Peyer's patch (tissue), 4 donors: Measurements from ENCODE around the gene TATDN3. TPM values are rescaled to one million over a fixed set of nuclear protein-coding genes. Genes with fewer than 3 reads are reported as not detected.
A peak's percentile ranks its signal among the peaks of the same experiment; 100 is the strongest.
"Not testable (repeated sequence)": the region's sequence is repeated elsewhere in the genome, so short reads cannot be mapped to it uniquely, and the experiment has no call there.

Source experiments
- DNase-seq, 3 donors: peaks; one replicate each; pipeline ENCODE4 v3.0.0-alpha.2; 2017 to 2019
- H3K27ac ChIP-seq, 4 donors: fragments of 200-600 bp; sonication (generic); one replicate each; pipeline ENCODE4 v1.5.1; 2016 to 2019
- H3K27me3 ChIP-seq, 2 donors: fragments of 200-600 bp; sonication (generic); one replicate each; pipeline ENCODE4 v1.5.1; 2019
- H3K36me3 ChIP-seq, 3 donors: fragments of 200-600 bp; sonication (generic); one replicate each; pipeline ENCODE4 v1.5.1; 2016 to 2019
- H3K4me1 ChIP-seq, 4 donors: fragments of 200-600 bp; sonication (generic); one replicate each; pipeline ENCODE4 v1.5.1; 2016 to 2019
- H3K4me3 ChIP-seq, 4 donors: fragments of 200-600 bp; sonication (generic); 1 replicate in 3 of 4; 2 replicates in 1 of 4; pipeline ENCODE4 v1.5.1; 2016 to 2019; ENCODE audit warnings: mild to moderate bottlenecking in 1 of 4
- H3K9me3 ChIP-seq, 4 donors: fragments of 200-600 bp; sonication (generic); one replicate each; pipeline ENCODE4 v1.5.1; 2016 to 2019; ENCODE audit warnings: mild to moderate bottlenecking in 1 of 4
- POLR2A ChIP-seq, 2 donors: fragments of 450-650 bp; IDR thresholded peaks; one replicate each; pipeline ENCODE4 v1.5.1; 2017; ENCODE audit warnings: antibody characterized with exemption in 2 of 2, mild to moderate bottlenecking in 2 of 2, moderate library complexity in 2 of 2
- total RNA-seq, 4 donors: library from RNA; depleted of rRNA; stranded (reverse); fragments of >200 nt; gene quantifications; one replicate each; pipeline ENCODE4 v1.1.0, GENCODE V29; 2016
- TF ChIP-seq, protein P1 (sequence below), 6 experiments: fragments of 450-650 bp in 4 of 6; fragments of 200-600 bp in 2 of 6; sonication (generic) in 1 of 6; IDR thresholded peaks; one replicate each; pipeline ENCODE4 v1.5.1; 2017 to 2019; ENCODE audit warnings: antibody characterized with exemption in 6 of 6, mild to moderate bottlenecking in 3 of 6, moderate library complexity in 1 of 6

TATDN3 gene
- total RNA-seq, 4 donors from 2014 or later, result 5.8 to 22.3 (median 12.8) TPM

DNA sequence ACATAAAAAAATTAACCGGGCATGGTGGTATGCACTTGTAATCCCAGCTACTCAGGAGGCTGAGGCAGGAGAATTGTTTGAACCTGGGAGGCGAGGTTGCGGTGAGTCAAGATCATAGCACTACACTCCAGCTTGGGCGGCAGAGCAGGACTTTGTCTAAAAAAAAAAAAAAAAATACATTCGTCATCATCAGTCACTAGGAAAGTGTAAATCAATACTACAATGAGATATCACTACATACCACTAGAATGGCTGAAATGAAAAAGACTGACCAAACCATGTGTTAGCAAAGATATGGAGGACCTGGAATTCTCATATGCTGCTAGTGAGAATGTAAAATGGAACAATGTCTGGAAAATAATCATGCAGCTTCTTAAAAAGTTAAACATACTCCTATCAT, 46.5 kb downstream of the TATDN3 start:
- no peaks in the 10 kb centered on the region for H3K9me3 ChIP-seq
- peaks cover 0 to 3% (median 0%) of the 10 kb centered on the region in 4 donors for H3K4me1 ChIP-seq
- no peaks in the 10 kb centered on the region for H3K27me3 ChIP-seq
- no peak overlapping the region for H3K4me3 ChIP-seq
- DNase-seq, result no peak
- TF ChIP-seq, protein P1, sequence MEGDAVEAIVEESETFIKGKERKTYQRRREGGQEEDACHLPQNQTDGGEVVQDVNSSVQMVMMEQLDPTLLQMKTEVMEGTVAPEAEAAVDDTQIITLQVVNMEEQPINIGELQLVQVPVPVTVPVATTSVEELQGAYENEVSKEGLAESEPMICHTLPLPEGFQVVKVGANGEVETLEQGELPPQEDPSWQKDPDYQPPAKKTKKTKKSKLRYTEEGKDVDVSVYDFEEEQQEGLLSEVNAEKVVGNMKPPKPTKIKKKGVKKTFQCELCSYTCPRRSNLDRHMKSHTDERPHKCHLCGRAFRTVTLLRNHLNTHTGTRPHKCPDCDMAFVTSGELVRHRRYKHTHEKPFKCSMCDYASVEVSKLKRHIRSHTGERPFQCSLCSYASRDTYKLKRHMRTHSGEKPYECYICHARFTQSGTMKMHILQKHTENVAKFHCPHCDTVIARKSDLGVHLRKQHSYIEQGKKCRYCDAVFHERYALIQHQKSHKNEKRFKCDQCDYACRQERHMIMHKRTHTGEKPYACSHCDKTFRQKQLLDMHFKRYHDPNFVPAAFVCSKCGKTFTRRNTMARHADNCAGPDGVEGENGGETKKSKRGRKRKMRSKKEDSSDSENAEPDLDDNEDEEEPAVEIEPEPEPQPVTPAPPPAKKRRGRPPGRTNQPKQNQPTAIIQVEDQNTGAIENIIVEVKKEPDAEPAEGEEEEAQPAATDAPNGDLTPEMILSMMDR (IDR thresholded peaks at IDR 0.05), result no peak
- no peak for TF ChIP-seq POLR2A (IDR thresholded peaks at IDR 0.05)
- H3K27ac ChIP-seq, result no peak overlapping the region
- H3K36me3 ChIP-seq, result no peaks in the 10 kb centered on the region

DNA sequence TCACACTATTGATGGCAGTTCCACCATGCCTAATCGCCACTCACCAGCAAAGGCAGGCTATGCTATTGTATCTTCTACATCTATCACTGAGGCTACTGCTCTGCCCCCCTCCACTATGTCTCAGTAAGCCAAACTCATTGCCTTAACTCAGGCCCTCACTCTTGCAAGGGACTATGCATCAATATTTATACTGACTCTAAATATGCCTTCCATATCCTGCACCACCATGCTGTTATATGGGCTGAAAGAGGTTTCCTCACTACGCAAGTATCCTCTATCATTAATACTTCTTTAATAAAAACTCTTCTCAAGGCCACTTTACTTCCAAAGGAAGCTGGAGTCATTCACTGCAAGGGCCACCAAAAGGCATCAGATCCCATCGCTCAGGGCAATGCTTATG, 52.8 kb downstream of the TATDN3 start:
- not testable (repeated sequence) for H3K4me3 ChIP-seq, H3K9me3 ChIP-seq, H3K36me3 ChIP-seq, H3K27ac ChIP-seq, DNase-seq, H3K27me3 ChIP-seq, H3K4me1 ChIP-seq

DNA sequence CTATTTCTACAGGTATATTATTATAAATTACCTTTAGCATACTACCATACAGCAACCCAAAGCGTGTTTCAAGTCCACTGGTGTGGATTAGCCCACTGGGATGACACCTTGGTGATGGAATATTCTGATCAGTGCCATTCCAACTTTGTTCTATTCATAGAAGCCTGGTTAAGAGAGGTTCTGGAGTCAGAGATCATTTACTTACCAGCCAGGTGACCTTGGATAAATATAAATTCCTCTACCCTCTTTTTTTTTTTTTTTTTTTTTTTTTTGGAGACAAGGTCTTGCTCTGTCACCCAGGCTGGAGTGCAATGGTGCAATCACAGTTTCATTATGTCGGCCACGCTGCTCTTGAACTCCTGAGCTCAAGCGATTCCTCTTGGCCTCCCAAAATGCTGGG, 55.9 kb downstream of the TATDN3 start, which contains the start of gene SPATA45:
Gene SPATA45, minus strand, starts transcription at position 101 of the 400 bp plus-strand sequence. CDS start 11,500 bp downstream, outside the sequence.
- H3K4me3 ChIP-seq, result no peak within 1 kb of the TSS
- no peaks in the 10 kb centered on the region for H3K9me3 ChIP-seq
- no peak for DNase-seq
- no peaks in the 10 kb centered on the region for H3K4me1 ChIP-seq
- no peaks in the 10 kb centered on the region for H3K36me3 ChIP-seq
- no peak for TF ChIP-seq POLR2A (IDR thresholded peaks at IDR 0.05)
- TF ChIP-seq, protein P1 (IDR thresholded peaks at IDR 0.05), result no peak
- no peaks in the 10 kb centered on the region for H3K27me3 ChIP-seq
- no peak within 1 kb of the TSS for H3K27ac ChIP-seq

DNA sequence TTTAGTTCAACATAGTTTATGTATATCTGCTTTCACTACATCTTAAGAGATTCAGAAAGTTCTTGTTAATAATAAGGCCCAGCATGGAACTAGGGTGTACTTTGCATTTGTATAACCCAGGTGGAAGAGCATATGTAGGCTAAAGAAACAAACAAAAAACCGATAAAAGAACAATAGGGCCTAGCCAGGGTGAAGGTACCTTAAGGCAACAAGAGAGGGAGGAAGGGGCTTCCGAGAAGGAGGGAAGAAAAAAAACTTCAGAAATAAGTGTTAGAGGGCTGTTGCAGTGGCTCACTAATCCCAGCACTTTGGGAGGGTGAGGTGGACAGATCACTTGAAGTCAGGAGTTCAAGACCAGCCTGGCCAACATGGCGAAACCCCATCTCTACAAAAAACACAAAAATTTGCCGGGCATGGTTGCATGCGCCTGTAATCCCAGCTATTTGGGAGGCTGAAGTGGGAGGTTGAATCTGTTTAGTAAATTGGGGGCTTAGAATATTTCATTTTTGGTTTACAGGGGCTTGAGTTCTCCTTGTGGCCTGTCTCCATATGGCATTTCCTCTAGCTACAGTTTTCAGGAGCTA, 60.5 kb downstream of the TATDN3 start:
- DNase-seq, result no peak
- H3K4me3 ChIP-seq, result no peak overlapping the region
- TF ChIP-seq, protein P1 (IDR thresholded peaks at IDR 0.05), result no peak
- TF ChIP-seq POLR2A (IDR thresholded peaks at IDR 0.05), result no peak
- H3K27ac ChIP-seq, result no peak overlapping the region
- H3K4me1 ChIP-seq, result peaks cover 0 to 5% (median under 1%) of the 10 kb centered on the region in 4 donors
- H3K9me3 ChIP-seq, result no peaks in the 10 kb centered on the region
- H3K27me3 ChIP-seq, result no peaks in the 10 kb centered on the region
- H3K36me3 ChIP-seq, result no peaks in the 10 kb centered on the region

DNA sequence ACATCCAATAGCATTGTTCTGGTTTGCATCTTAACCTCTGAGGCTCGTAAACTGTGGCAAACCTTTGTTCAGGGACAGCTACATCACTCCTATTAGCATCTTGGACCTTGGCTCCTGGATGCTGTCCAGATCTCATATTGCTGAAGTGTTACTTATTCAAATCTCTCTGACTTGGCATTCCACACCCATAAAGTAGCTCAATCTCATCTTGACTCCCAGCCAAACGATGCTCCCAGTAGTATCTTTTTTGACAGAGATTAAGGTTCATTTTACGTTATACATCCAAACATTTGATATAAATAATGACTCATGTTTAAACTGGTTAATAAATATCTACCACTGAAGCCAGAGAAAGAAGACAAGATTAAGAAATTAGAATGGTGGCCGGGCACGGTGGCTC, 62.0 kb downstream of the TATDN3 start:
- DNase-seq, result peak in 1 of 3 donors; percentile 90

DNA sequence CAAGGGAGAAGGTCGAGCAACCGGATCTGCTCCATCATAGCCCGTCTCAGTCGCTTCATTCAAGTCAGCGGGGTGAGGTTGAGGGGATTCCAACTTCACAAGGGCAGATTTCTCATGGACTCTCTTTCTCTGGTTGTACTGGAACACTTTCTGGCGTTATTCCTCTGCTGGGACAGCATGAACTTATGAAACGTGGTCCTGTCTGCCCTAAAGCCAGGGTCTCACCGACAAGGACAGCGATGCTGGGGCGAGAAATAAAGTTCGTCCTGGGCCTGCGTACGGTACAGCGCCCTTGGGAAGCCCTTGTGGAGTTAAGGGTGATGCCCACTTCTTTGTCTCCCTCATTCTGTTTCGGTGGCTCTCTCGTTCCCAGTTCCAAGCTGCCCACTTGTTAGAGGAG, 65.1 kb downstream of the TATDN3 start:
- TF ChIP-seq POLR2A (IDR thresholded peaks at IDR 0.05), result no peak
- TF ChIP-seq, protein P1 (IDR thresholded peaks at IDR 0.05), result no peak
- peak overlapping the region in 3 of 4 donors; percentile 84 to 93 (median 88) for H3K27ac ChIP-seq
- no peaks in the 10 kb centered on the region for H3K9me3 ChIP-seq
- DNase-seq, result no peak
- peaks cover 0 to 21% (median 2%) of the 10 kb centered on the region in 4 donors for H3K4me1 ChIP-seq
- H3K36me3 ChIP-seq, result no peaks in the 10 kb centered on the region
- H3K4me3 ChIP-seq, result peak overlapping the region in 2 of 4 donors; percentile 70 to 98
- no peaks in the 10 kb centered on the region for H3K27me3 ChIP-seq

More for the DNA sequence above, 62.0 kb downstream of the TATDN3 start:
- no peak overlapping the region for H3K4me3 ChIP-seq
- peak overlapping the region in 2 of 4 donors; percentile 25 to 50 for H3K27ac ChIP-seq
- H3K36me3 ChIP-seq, result no peaks in the 10 kb centered on the region
- no peaks in the 10 kb centered on the region for H3K9me3 ChIP-seq
- H3K4me1 ChIP-seq, result peaks cover 0 to 7% (median 2%) of the 10 kb centered on the region in 4 donors
- TF ChIP-seq, protein P1 (IDR thresholded peaks at IDR 0.05), result no peak
- no peak for TF ChIP-seq POLR2A (IDR thresholded peaks at IDR 0.05)
- no peaks in the 10 kb centered on the region for H3K27me3 ChIP-seq
